Endothelial cell (in vitro differentiated cells): ENCODE data around the gene VWA7. TPM values are rescaled to one million over a fixed set of nuclear protein-coding genes. Genes with fewer than 3 reads are reported as not detected.
"Not testable (repeated sequence)": the region's sequence is repeated elsewhere in the genome, so short reads cannot be mapped to it uniquely, and the experiment has no call there.

Experiments used
- DNase-seq: peaks from one replicate; pipeline ENCODE4 v3.0.0; 2021; ENCODE audit warnings: low spot score
- H3K27ac Mint-ChIP-seq: one replicate; pipeline ENCODE4 v1.8.0; 2021; ENCODE audit warnings: mixed read lengths, inconsistent platforms; ENCODE audit not compliant: unreplicated experiment
- H3K27me3 Mint-ChIP-seq: one replicate; pipeline ENCODE4 v1.8.0; 2021; ENCODE audit warnings: mild to moderate bottlenecking, moderate library complexity, mixed read lengths, inconsistent platforms; ENCODE audit not compliant: unreplicated experiment
- H3K36me3 Mint-ChIP-seq: one replicate; pipeline ENCODE4 v1.8.0; 2021; ENCODE audit warnings: mild to moderate bottlenecking, low read depth, mixed read lengths, inconsistent platforms; ENCODE audit not compliant: unreplicated experiment
- H3K4me1 Mint-ChIP-seq: one replicate; pipeline ENCODE4 v1.8.0; 2021; ENCODE audit warnings: mild to moderate bottlenecking, mixed read lengths, inconsistent platforms; ENCODE audit not compliant: unreplicated experiment
- H3K4me3 Mint-ChIP-seq: one replicate; pipeline ENCODE4 v1.8.0; 2021; ENCODE audit warnings: mild to moderate bottlenecking, mixed read lengths, inconsistent platforms; ENCODE audit not compliant: unreplicated experiment
- H3K9me3 Mint-ChIP-seq: one replicate; pipeline ENCODE4 v1.8.0; 2021; ENCODE audit warnings: mixed read lengths, inconsistent platforms; ENCODE audit not compliant: unreplicated experiment
- CTCF ChIP-seq: fragments of 200-600 bp; sonication (generic); IDR thresholded peaks from one replicate; pipeline ENCODE4 v1.5.0; 2021; ENCODE audit warnings: antibody characterized with exemption; ENCODE audit not compliant: unreplicated experiment
- long read RNA-seq: library from polyadenylated mRNA; unstranded; transcript quantifications from one replicate; pipeline ENCODE4 v2.0.0, GENCODE V29; 2020; ENCODE audit not compliant: unreplicated experiment
- total RNA-seq: library from RNA; stranded (reverse); fragmentation: NEBNext Ultra II Directional; extraction: Animal tissue kit (Norgen Biotek cat#: 25700); gene quantifications from one replicate; pipeline ENCODE4 v1.2.1, GENCODE V29; 2021; ENCODE audit not compliant: unreplicated experiment

VWA7 gene
- total RNA-seq = 0.74 TPM
- long read RNA-seq = 0 reads

- H3K27me3 Mint-ChIP-seq = peaks cover 2% of the 10 kb centered on the region
- DNase-seq = no peak
- no peaks in the 10 kb centered on the region for H3K9me3 Mint-ChIP-seq
- no peak within 1 kb of the TSS for H3K27ac Mint-ChIP-seq
- no peak for TF ChIP-seq CTCF
- H3K4me3 Mint-ChIP-seq = no peak within 1 kb of the TSS
- no peaks in the 10 kb centered on the region for H3K4me1 Mint-ChIP-seq
- H3K36me3 Mint-ChIP-seq = no peaks in the 10 kb centered on the region
Observed at GRCh38 chr6:31776989-31777666, at the start of gene VWA7. Gene VWA7 (minus strand): TSS chr6:31777328. CDS start chr6:31776779, 549 bp downstream.

- H3K4me3 Mint-ChIP-seq = peak overlapping the region; percentile 92
- H3K27me3 Mint-ChIP-seq = peaks cover 4% of the 10 kb centered on the region
- no peaks in the 10 kb centered on the region for H3K9me3 Mint-ChIP-seq
- TF ChIP-seq CTCF = no peak
- H3K36me3 Mint-ChIP-seq = no peaks in the 10 kb centered on the region
- peaks cover 24% of the 10 kb centered on the region for H3K4me1 Mint-ChIP-seq
- DNase-seq = peak; percentile 22
- peak overlapping the region; percentile 96 for H3K27ac Mint-ChIP-seq
Observed at GRCh38 chr6:31826793-31827285, 49.7 kb upstream of the VWA7 start.

GRCh38 chr6:31825553-31825952 is 48.4 kb upstream of the VWA7 start:
- TF ChIP-seq CTCF = no peak
- H3K4me1 Mint-ChIP-seq = peaks cover 27% of the 10 kb centered on the region
- H3K27me3 Mint-ChIP-seq = peaks cover 5% of the 10 kb centered on the region
- no peak overlapping the region for H3K4me3 Mint-ChIP-seq
- no peaks in the 10 kb centered on the region for H3K36me3 Mint-ChIP-seq
- H3K9me3 Mint-ChIP-seq = no peaks in the 10 kb centered on the region
- no peak for DNase-seq
- H3K27ac Mint-ChIP-seq = peak overlapping the region; percentile 88

- H3K4me1 Mint-ChIP-seq = peaks cover 22% of the 10 kb centered on the region
- not testable (repeated sequence) for H3K4me3 Mint-ChIP-seq, H3K27ac Mint-ChIP-seq
Observed at GRCh38 chr6:31823592-31824196, 46.6 kb upstream of the VWA7 start.

GRCh38 chr6:31822036-31822821 is 45.1 kb upstream of the VWA7 start:
- H3K36me3 Mint-ChIP-seq = no peaks in the 10 kb centered on the region
- TF ChIP-seq CTCF = no peak

More at GRCh38 chr6:31823592-31824196, 46.6 kb upstream of the VWA7 start:
- not testable (repeated sequence) for DNase-seq, H3K9me3 Mint-ChIP-seq, H3K27me3 Mint-ChIP-seq, H3K36me3 Mint-ChIP-seq

More at GRCh38 chr6:31822036-31822821, 45.1 kb upstream of the VWA7 start:
- H3K4me1 Mint-ChIP-seq = peaks cover 32% of the 10 kb centered on the region
- H3K27me3 Mint-ChIP-seq = peaks cover 3% of the 10 kb centered on the region
- H3K4me3 Mint-ChIP-seq = peak overlapping the region; percentile 92
- peak overlapping the region; percentile 93 for H3K27ac Mint-ChIP-seq
- peak; percentile 14 for DNase-seq
- H3K9me3 Mint-ChIP-seq = no peaks in the 10 kb centered on the region
